Activated CD4-positive, alpha-beta T cell treated with anti-CD3 and anti-CD28 coated beads, Interleukin-2, Interleukin-4, amounts not matched to agents 100 ng/mL and 50 ng/mL, durations not matched to agents 16 hours and 8 hours (primary cell): ENCODE data around the gene LGSN.
"Not testable (repeated sequence)": the region's sequence is repeated elsewhere in the genome, so short reads cannot be mapped to it uniquely, and the experiment has no call there.

Source experiments
- DNase-seq: peaks from one replicate; pipeline ENCODE4 v3.0.0-alpha.2; 2020; ENCODE audit warnings: low spot score

LGSN gene

GRCh38 chr6:63319939-63320338, at the start of gene LGSN:
Gene LGSN (minus strand): TSS chr6:63319983. CDS start chr6:63319943, 40 bp downstream.
- no peak for DNase-seq

- no peak for DNase-seq
Measured at GRCh38 chr6:63368347-63368746, 48.6 kb upstream of the LGSN start.

- DNase-seq: not testable (repeated sequence)
Measured at GRCh38 chr6:63362500-63363120, 42.8 kb upstream of the LGSN start.

- not testable (repeated sequence) for DNase-seq
Measured at GRCh38 chr6:63357384-63357783, 37.6 kb upstream of the LGSN start.

GRCh38 chr6:63355632-63356031, 35.8 kb upstream of the LGSN start:
- no peak for DNase-seq

- no peak for DNase-seq
Measured at GRCh38 chr6:63353286-63353630, 33.5 kb upstream of the LGSN start.

- no peak for DNase-seq
Measured at GRCh38 chr6:63352544-63353285, 32.9 kb upstream of the LGSN start.

GRCh38 chr6:63352069-63352543, 32.3 kb upstream of the LGSN start:
- DNase-seq: no peak

GRCh38 chr6:63349401-63349800, 29.6 kb upstream of the LGSN start:
- no peak for DNase-seq

- no peak for DNase-seq
Measured at GRCh38 chr6:63348836-63349235, 29.1 kb upstream of the LGSN start.

GRCh38 chr6:63347599-63347998, 27.8 kb upstream of the LGSN start:
- no peak for DNase-seq

- no peak for DNase-seq
Measured at GRCh38 chr6:63346217-63346835, 26.5 kb upstream of the LGSN start.

- no peak for DNase-seq
Measured at GRCh38 chr6:63340351-63340750, 20.6 kb upstream of the LGSN start.

- DNase-seq: not testable (repeated sequence)
Measured at GRCh38 chr6:63334652-63335051, 14.9 kb upstream of the LGSN start.

GRCh38 chr6:63333440-63333839, 13.7 kb upstream of the LGSN start:
- no peak for DNase-seq

GRCh38 chr6:63326630-63327029, 6.8 kb upstream of the LGSN start:
- not testable (repeated sequence) for DNase-seq

GRCh38 chr6:63322981-63323380, 3.2 kb upstream of the LGSN start:
- DNase-seq: no peak

GRCh38 chr6:63321821-63322220, 2.0 kb upstream of the LGSN start:
- no peak for DNase-seq

GRCh38 chr6:63317641-63318040, 2.1 kb downstream of the LGSN start:
- no peak for DNase-seq

GRCh38 chr6:63316113-63316512, 3.7 kb downstream of the LGSN start:
- DNase-seq: no peak

- DNase-seq: no peak
Measured at GRCh38 chr6:63313111-63313510, 6.7 kb downstream of the LGSN start.

GRCh38 chr6:63307581-63308246, 12.1 kb downstream of the LGSN start:
- DNase-seq: peak; percentile 17

- DNase-seq: no peak
Measured at GRCh38 chr6:63306420-63306819, 13.4 kb downstream of the LGSN start.
